Prostate gland (tissue), 2 donors: ENCODE results near the gene DLST. TPM values are rescaled to one million over a fixed set of nuclear protein-coding genes. Genes with fewer than 3 reads are reported as not detected.

Experiments used
- DNase-seq: peaks from one replicate; pipeline ENCODE4 v3.0.0-alpha.2; 2019; ENCODE audit warnings: low spot score
- H3K27ac ChIP-seq, 2 donors: fragments of 200-600 bp; sonication (generic); 2 replicates each; pipeline ENCODE4 v1.5.1; 2017 to 2019
- H3K27me3 ChIP-seq: fragments of 200-600 bp; sonication (generic); replicated peaks from 2 replicates; pipeline ENCODE4 v1.5.1; 2019; ENCODE audit not compliant: insufficient read depth
- H3K36me3 ChIP-seq, 2 donors: fragments of 200-600 bp; sonication (generic); 1 replicate in 1 of 2; 2 replicates in 1 of 2; pipeline versions ENCODE4 v1.5.1 to v1.8.1; 2017 to 2019
- H3K4me1 ChIP-seq: fragments of 200-600 bp; sonication (generic); replicated peaks from 2 replicates; pipeline ENCODE4 v1.5.1; 2019
- H3K4me3 ChIP-seq, 2 donors: fragments of 200-600 bp; sonication (generic); 2 replicates each; pipeline ENCODE4 v1.5.1; 2017 to 2019
- H3K9me3 ChIP-seq: fragments of 200-600 bp; sonication (generic); 2 replicates; pipeline ENCODE4 v1.5.1; 2017
- POLR2A ChIP-seq: fragments of 450-650 bp; IDR thresholded peaks from one replicate; pipeline ENCODE4 v1.6.1; 2016; ENCODE audit warnings: antibody characterized with exemption, mild to moderate bottlenecking
- POLR2AphosphoS5 ChIP-seq: sonication (generic); formaldehyde crosslinking; IDR thresholded peaks from one replicate; pipeline ENCODE4 v1.6.1; 2017; ENCODE audit warnings: antibody characterized with exemption
- WGBS: methylation state at CpG from one replicate; pipeline ENCODE4 v1.1.5; 2018; 5-methylcytosine and 5-hydroxymethylcytosine counted together
- intact Hi-C: fragments of 100-400 bp; cut with DNase I; formaldehyde crosslinking; loops from one replicate; pipeline ENCODE4 v1.14.2; 2022
- total RNA-seq, 2 donors: library from RNA; depleted of rRNA; stranded (reverse); fragments of >200 nt; gene quantifications; one replicate each; pipeline ENCODE4 v1.1.0, GENCODE V29; 2016
- TF ChIP-seq, protein P1 (sequence below), 4 experiments: fragments of 200-600 bp in 2 of 4; fragments of 450-650 bp in 2 of 4; sonication (generic) in 2 of 4; IDR thresholded peaks; 1 replicate in 3 of 4; 2 replicates in 1 of 4; pipeline ENCODE4 v1.5.1; 2016 to 2019; ENCODE audit warnings: antibody characterized with exemption in 4 of 4, mild to moderate bottlenecking in 2 of 4, moderate library complexity in 2 of 4

DLST gene
- total RNA-seq, 2 donors from 2014 or later = 44.9 to 93.0 TPM

- no peak for DNase-seq
- H3K4me3 ChIP-seq = no peak overlapping the region
- no peaks in the 10 kb centered on the region for H3K27me3 ChIP-seq
- WGBS = 86% methylated on average over 17 of the region's 17 CpGs
- H3K9me3 ChIP-seq = no peaks in the 10 kb centered on the region
- H3K4me1 ChIP-seq = no peaks in the 10 kb centered on the region
- no peaks in the 10 kb centered on the region for H3K36me3 ChIP-seq
- intact Hi-C loops = loop anchor here (5.0 kb wide), 1 partner anchor 52 kb away; the partner anchor contains the start of gene EIF2B2
- no peak for TF ChIP-seq POLR2AphosphoS5
- TF ChIP-seq, protein P1, sequence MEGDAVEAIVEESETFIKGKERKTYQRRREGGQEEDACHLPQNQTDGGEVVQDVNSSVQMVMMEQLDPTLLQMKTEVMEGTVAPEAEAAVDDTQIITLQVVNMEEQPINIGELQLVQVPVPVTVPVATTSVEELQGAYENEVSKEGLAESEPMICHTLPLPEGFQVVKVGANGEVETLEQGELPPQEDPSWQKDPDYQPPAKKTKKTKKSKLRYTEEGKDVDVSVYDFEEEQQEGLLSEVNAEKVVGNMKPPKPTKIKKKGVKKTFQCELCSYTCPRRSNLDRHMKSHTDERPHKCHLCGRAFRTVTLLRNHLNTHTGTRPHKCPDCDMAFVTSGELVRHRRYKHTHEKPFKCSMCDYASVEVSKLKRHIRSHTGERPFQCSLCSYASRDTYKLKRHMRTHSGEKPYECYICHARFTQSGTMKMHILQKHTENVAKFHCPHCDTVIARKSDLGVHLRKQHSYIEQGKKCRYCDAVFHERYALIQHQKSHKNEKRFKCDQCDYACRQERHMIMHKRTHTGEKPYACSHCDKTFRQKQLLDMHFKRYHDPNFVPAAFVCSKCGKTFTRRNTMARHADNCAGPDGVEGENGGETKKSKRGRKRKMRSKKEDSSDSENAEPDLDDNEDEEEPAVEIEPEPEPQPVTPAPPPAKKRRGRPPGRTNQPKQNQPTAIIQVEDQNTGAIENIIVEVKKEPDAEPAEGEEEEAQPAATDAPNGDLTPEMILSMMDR (IDR thresholded peaks at IDR 0.05) = no peak
- TF ChIP-seq POLR2A = no peak
- no peak overlapping the region for H3K27ac ChIP-seq
These were observed 68.3 kb downstream of the DLST start for GRCh38 chr14:74949859-74950573.

GRCh38 chr14:74950795-74951442 lies 69.2 kb downstream of the DLST start:
- Histone ChIP-seq H3K9me3 (no peaks in the 10 kb centered on the region), H3K4me1 (no peaks in the 10 kb centered on the region), H3K36me3 (no peaks in the 10 kb centered on the region), H3K27me3 (no peaks in the 10 kb centered on the region), H3K27ac (no peak overlapping the region), H3K4me3 (no peak overlapping the region)
- TF ChIP-seq, protein P1 (IDR thresholded peaks at IDR 0.05) = no peak
- TF ChIP-seq POLR2A (no peak), POLR2AphosphoS5 (no peak)
- 75% methylated on average over 9 of the region's 9 CpGs for WGBS
- intact Hi-C loops = no loop called here
- no peak for DNase-seq

- Histone ChIP-seq H3K4me1 (no peaks in the 10 kb centered on the region), H3K9me3 (no peaks in the 10 kb centered on the region), H3K4me3 (no peak overlapping the region), H3K27ac (no peak overlapping the region), H3K36me3 (no peaks in the 10 kb centered on the region), H3K27me3 (no peaks in the 10 kb centered on the region)
- TF ChIP-seq, protein P1 (IDR thresholded peaks at IDR 0.05) = no peak
- TF ChIP-seq POLR2A (no peak), POLR2AphosphoS5 (no peak)
- intact Hi-C loops = no loop called here
- DNase-seq = no peak
- WGBS = 77% methylated on average over 15 of the region's 15 CpGs
These were observed 69.9 kb downstream of the DLST start for GRCh38 chr14:74951443-74952179.

DNA sequence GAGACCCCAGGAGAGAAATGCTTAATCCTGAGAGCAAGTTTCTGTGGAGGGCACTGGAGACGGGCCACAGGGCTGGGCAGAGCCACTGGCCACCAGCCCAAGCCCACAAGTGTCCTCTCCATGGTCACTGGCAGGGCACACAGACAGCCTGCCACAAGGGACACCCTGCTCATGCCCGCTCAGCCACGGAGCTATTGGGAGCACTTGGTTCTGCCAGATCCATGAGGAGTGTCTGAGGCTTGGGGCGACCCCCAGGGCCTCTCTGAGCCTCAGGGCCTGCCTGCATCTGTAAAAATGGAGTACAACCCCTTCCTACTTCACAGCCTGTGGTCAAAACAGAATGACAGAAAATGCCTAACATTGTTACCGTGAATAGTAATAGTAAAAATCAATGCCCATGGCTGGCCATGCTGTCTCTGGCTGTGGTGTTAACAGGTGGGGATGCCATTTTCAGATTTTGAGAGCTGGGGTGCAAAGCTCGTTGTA lies 70.5 kb downstream of the DLST start:
- no peak overlapping the region for H3K4me3 ChIP-seq
- no peak overlapping the region for H3K27ac ChIP-seq
- 76% methylated on average over 6 of the region's 6 CpGs for WGBS

More for the DNA sequence above, 70.5 kb downstream of the DLST start:
- Histone ChIP-seq H3K9me3 (no peaks in the 10 kb centered on the region), H3K4me1 (no peaks in the 10 kb centered on the region), H3K27me3 (no peaks in the 10 kb centered on the region), H3K36me3 (no peaks in the 10 kb centered on the region)
- TF ChIP-seq POLR2AphosphoS5 (no peak), POLR2A (no peak)
- TF ChIP-seq, protein P1 (IDR thresholded peaks at IDR 0.05) = no peak
- intact Hi-C loops = no loop called here
- DNase-seq = no peak
